NCI-H510A (cell line): ENCODE measurements around the gene C16orf78.
A peak's percentile ranks its signal among the peaks of the same experiment; 100 is the strongest.

ENCODE experiments used
- DNase-seq: peaks from one replicate; lab custom pipeline; 2025; lab: John Stamatoyannopoulos, UW

Gene C16orf78

GRCh38 chr16:49395021-49395420 is 21.4 kb downstream of the C16orf78 start:
- no peak for DNase-seq

GRCh38 chr16:49396206-49396720 is 22.7 kb downstream of the C16orf78 start:
- no peak for DNase-seq

GRCh38 chr16:49398761-49399160 is 25.2 kb downstream of the C16orf78 start:
- DNase-seq = no peak

- no peak for DNase-seq
These were observed 26.2 kb downstream of the C16orf78 start for GRCh38 chr16:49399594-49400364.

- no peak for DNase-seq
These were observed 27.0 kb downstream of the C16orf78 start for GRCh38 chr16:49400611-49401010.

GRCh38 chr16:49405123-49405522 is 31.5 kb downstream of the C16orf78 start:
- DNase-seq = no peak

GRCh38 chr16:49405530-49405929 is 31.9 kb downstream of the C16orf78 start:
- DNase-seq = no peak

GRCh38 chr16:49407873-49408550 is 34.4 kb downstream of the C16orf78 start:
- DNase-seq = peak; percentile 89

GRCh38 chr16:49409121-49409520 is 35.5 kb downstream of the C16orf78 start:
- no peak for DNase-seq

GRCh38 chr16:49410226-49410625 is 36.6 kb downstream of the C16orf78 start:
- DNase-seq = no peak

GRCh38 chr16:49411121-49411970 is 37.7 kb downstream of the C16orf78 start:
- DNase-seq = no peak

- no peak for DNase-seq
These were observed 41.1 kb downstream of the C16orf78 start for GRCh38 chr16:49414671-49415070.

- DNase-seq = no peak
These were observed 41.5 kb downstream of the C16orf78 start for GRCh38 chr16:49415083-49415482.

GRCh38 chr16:49416001-49416675 is 42.5 kb downstream of the C16orf78 start:
- DNase-seq = no peak

- no peak for DNase-seq
These were observed 43.8 kb downstream of the C16orf78 start for GRCh38 chr16:49417354-49417753.

GRCh38 chr16:49419006-49419405 is 45.4 kb downstream of the C16orf78 start:
- DNase-seq = no peak

GRCh38 chr16:49419862-49420261 is 46.3 kb downstream of the C16orf78 start:
- DNase-seq = no peak

- DNase-seq = no peak
These were observed 49.3 kb downstream of the C16orf78 start for GRCh38 chr16:49422896-49423295.

- DNase-seq = no peak
These were observed 51.4 kb downstream of the C16orf78 start for GRCh38 chr16:49424961-49425360.

- DNase-seq = no peak
These were observed 54.2 kb downstream of the C16orf78 start for GRCh38 chr16:49427771-49428170.

GRCh38 chr16:49428808-49429207 is 55.2 kb downstream of the C16orf78 start:
- no peak for DNase-seq

GRCh38 chr16:49431040-49431439 is 57.4 kb downstream of the C16orf78 start:
- no peak for DNase-seq
